GM12873 (cell line): ENCODE results near the gene RABGAP1L.

Source experiments
- TF ChIP-seq, protein P1 (sequence below): IDR thresholded peaks from 2 replicates; pipeline ENCODE4 v1.5.1; 2012; ENCODE audit warnings: low read depth, mild to moderate bottlenecking, moderate library complexity, low read length, control low read depth; ENCODE audit not compliant: insufficient read depth; ENCODE audit errors: missing control alignments

Gene RABGAP1L

DNA sequence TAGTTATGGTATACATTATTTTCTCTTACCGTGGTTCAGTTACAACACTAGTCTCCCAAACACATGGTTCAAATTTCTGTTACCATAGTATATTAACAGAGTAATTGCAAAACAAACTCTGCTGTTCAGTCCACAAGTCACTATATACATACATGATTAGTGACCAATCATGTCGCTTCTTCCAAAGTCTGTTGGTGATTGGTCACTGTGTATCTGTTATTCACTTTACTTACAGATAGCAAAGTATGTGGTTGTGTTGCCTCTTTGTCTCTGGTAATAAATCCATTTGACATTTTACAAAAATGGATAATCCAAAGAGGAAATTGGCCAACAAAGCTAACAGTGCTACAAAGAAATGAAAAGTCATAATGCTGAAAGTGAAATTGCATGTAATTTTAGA, 107.2 kb downstream of the RABGAP1L start:
- TF ChIP-seq, protein P1, sequence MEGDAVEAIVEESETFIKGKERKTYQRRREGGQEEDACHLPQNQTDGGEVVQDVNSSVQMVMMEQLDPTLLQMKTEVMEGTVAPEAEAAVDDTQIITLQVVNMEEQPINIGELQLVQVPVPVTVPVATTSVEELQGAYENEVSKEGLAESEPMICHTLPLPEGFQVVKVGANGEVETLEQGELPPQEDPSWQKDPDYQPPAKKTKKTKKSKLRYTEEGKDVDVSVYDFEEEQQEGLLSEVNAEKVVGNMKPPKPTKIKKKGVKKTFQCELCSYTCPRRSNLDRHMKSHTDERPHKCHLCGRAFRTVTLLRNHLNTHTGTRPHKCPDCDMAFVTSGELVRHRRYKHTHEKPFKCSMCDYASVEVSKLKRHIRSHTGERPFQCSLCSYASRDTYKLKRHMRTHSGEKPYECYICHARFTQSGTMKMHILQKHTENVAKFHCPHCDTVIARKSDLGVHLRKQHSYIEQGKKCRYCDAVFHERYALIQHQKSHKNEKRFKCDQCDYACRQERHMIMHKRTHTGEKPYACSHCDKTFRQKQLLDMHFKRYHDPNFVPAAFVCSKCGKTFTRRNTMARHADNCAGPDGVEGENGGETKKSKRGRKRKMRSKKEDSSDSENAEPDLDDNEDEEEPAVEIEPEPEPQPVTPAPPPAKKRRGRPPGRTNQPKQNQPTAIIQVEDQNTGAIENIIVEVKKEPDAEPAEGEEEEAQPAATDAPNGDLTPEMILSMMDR: no peak

DNA sequence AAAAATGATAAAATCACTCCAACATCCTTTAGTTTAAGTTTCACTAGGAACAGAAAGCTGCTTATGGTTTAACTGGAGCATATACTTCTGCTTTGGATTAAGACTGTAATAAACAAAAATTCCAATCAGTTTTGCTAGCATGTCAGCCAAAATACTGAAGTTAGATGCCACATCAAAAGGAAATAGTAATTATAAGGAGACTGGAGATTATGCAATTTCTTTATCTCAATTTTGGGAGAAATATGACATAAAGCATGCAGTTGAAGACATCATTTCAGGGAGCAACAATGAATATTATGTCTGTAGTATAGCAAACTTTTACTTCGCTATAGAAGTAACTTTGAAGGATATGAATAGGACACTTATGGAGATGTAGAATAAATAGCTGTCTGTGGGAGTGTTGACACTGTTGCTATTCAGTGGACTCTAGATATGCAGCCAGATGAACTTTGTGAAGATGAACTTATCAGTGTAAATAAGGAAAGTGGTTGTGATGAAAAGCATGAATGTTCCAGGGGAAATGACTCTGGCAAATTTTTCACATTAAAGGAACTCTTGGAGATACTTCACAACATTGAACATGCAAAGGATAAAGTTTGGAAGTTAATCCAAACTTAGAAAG, 107.8 kb downstream of the RABGAP1L start:
- TF ChIP-seq, protein P1: no peak

DNA sequence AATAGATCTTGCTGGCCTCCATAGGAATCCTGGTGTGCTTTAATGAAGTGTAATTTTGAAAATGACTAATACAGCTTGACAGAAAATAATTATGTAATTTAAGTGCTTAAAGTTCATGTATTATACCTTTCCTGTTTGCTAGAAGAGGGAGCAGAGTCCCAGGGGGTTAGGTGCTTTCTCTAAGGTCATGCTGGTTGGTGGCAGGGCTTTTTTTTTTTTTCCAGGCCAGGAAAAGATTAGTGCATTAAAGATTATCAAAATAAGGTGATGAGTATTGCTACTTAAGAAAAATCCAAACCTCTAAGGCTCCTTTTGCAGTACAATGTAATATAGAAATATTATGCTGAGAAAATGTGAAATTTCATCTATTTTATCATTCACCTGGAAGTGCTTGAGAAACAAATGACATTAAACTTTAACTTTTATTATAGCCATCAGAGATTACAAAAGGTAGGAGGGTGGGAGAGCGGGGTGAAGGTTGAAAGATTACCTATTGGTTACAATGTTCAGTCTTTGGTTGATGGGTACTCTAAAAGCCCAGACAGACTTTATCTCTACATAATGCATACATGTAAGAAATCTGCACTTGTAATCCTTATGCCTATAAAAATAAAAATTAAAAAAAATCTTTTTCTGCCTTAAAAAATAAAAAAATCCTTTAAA, 110.8 kb downstream of the RABGAP1L start:
- TF ChIP-seq, protein P1: no peak

DNA sequence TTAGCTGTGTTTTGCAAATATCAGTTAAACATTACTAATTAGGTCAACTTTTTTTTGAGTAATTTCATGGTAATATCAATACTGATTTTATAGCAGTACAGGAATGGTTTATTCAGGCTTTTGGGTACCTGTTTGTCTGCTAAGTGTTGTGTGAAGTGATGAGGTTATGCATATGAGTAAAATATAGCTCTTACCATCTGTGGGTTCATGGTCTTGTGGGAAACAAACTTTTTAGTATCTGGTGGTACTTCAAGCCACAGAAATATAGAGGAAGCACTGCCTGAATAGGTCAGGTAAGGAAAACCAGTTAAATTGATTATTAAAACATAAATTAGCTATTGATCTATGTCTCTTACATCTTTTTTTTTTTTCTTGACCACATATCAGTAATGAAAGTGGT, 113.9 kb downstream of the RABGAP1L start:
- TF ChIP-seq, protein P1: no peak

DNA sequence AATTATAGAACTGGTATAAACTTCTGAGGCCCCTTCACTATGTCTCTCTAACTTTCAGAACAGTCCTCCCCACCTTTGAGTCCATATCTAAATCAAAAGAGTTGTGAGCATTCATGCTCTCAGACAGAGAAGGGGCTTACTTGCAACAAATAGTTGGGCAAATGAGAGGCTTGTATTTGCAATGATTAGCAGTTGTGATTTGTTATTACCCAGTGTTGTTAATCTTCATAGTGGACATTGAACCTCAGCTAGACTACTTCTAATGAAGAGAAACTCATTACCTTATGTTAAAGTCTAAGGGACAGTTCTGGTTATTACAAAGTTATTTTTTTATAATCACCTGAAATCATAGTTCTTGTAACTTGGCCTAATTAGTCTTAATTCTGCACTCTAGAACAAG, 114.5 kb downstream of the RABGAP1L start:
- TF ChIP-seq, protein P1: no peak

DNA sequence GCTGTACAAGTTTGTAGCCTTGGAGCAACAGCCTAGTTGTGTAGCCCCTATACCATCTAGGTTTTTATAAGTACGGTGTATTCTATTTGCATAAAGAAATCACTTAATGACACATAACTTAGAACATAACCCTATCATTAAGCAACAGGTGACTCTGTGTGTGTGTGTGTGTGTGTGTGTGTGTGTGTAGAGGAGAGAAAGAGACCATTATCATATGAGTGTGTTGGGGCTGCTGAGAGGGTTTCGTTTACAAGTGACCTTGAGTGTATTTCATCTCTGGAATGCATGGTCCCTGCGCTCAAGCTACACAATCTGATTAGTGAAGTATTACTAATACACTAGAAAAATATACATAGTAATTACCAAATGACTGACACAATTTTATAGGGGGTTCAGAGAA, 115.1 kb downstream of the RABGAP1L start:
- TF ChIP-seq, protein P1: no peak

DNA sequence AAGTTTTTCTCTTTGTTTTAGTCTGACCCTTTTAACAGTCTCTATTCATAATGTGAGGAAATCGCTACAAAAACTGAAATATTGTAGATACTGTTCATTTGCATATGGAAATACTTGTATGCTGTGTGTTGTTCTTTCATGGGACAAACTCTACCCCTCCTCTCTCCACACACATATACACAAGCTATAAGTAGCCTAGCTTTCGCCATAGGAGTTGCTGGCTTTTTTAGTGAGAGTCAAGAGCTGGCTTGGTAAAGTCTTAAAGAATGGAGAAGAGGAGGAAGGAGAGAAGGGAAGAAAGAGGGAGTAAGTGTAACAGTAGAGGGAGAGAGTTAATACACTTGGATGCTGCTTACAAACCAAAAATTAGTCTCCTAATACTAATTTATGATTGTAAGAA, 115.6 kb downstream of the RABGAP1L start:
- TF ChIP-seq, protein P1: no peak
